Subcutaneous adipose tissue (tissue), 4 donors: Measurements from ENCODE around the gene AKAP17A. TPM values are rescaled to one million over a fixed set of nuclear protein-coding genes. Genes with fewer than 3 reads are reported as not detected.

ENCODE experiments used
- total RNA-seq, 4 donors: library from RNA; depleted of rRNA; stranded (reverse); fragments of >200 nt; gene quantifications; one replicate each; pipeline ENCODE4 v1.1.0, GENCODE V29; 2016
- TF ChIP-seq, protein P1 (sequence below): fragments of 450-650 bp; IDR thresholded peaks from one replicate; pipeline ENCODE4 v1.5.1; 2016; ENCODE audit warnings: low read depth, mild to moderate bottlenecking, control low read depth, antibody characterized with exemption, moderate library complexity

Gene AKAP17A
- total RNA-seq, 4 donors from 2014 or later, result 16.1 to 49.4 (median 30.6) TPM

GRCh38 chrX:1591863-1592469, 562 bp downstream of the AKAP17A start:
- TF ChIP-seq, protein P1, sequence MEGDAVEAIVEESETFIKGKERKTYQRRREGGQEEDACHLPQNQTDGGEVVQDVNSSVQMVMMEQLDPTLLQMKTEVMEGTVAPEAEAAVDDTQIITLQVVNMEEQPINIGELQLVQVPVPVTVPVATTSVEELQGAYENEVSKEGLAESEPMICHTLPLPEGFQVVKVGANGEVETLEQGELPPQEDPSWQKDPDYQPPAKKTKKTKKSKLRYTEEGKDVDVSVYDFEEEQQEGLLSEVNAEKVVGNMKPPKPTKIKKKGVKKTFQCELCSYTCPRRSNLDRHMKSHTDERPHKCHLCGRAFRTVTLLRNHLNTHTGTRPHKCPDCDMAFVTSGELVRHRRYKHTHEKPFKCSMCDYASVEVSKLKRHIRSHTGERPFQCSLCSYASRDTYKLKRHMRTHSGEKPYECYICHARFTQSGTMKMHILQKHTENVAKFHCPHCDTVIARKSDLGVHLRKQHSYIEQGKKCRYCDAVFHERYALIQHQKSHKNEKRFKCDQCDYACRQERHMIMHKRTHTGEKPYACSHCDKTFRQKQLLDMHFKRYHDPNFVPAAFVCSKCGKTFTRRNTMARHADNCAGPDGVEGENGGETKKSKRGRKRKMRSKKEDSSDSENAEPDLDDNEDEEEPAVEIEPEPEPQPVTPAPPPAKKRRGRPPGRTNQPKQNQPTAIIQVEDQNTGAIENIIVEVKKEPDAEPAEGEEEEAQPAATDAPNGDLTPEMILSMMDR, result no peak

GRCh38 chrX:1592470-1593142, 1.2 kb downstream of the AKAP17A start:
- TF ChIP-seq, protein P1, result no peak

DNA sequence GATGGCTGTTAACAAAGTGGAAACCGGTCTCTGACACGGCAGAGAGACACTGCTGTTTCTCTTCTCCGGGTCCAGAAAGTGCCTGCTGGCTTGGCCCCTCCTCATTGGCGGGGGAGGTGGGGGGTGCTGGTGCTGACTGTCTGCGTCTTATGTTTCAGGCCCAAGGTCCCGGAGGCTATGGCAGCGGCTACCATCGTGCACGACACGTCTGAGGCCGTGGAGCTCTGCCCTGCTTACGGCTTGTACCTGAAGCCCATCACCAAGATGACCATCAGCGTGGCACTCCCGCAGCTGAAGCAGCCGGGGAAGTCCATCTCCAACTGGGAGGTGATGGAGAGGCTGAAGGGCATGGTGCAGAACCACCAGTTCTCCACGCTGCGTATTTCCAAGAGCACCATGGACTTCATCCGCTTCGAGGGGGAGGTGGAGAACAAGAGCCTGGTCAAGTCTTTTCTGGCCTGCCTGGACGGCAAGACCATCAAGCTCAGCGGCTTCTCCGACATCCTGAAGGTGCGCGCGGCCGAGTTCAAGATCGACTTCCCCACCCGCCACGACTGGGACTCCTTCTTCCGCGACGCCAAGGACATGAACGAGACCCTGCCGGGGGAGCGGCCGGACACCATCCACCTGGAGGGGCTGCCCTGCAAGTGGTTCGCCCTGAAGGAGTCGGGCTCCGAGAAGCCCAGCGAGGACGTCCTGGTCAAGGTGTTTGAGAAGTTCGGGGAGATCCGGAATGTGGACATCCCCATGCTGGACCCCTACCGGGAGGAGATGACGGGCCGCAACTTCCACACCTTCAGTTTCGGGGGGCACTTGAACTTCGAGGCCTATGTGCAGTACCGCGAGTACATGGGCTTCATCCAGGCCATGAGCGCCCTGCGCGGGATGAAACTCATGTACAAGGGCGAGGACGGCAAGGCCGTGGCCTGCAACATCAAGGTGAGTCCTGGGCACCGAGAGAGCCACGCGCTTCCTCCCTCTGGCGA, 2.2 kb downstream of the AKAP17A start:
- TF ChIP-seq, protein P1, result no peak

DNA sequence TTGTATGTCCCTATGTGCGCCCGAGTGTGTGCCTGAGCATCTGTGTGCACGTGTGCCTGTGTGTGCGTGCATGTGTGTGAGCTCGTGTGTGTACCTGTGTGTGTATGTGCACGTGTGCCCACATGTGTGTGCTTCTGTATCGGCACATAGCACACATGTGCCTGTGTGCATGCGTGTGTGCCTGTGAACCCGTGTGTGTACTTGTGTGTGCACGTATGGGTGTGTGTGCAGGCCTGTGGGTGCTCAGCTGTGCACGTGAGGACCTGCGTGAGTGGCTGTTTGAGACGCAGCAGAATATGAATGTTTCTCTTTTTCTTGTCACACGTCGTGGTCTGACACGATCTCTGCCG, 4.3 kb downstream of the AKAP17A start:
- TF ChIP-seq, protein P1, result no peak

DNA sequence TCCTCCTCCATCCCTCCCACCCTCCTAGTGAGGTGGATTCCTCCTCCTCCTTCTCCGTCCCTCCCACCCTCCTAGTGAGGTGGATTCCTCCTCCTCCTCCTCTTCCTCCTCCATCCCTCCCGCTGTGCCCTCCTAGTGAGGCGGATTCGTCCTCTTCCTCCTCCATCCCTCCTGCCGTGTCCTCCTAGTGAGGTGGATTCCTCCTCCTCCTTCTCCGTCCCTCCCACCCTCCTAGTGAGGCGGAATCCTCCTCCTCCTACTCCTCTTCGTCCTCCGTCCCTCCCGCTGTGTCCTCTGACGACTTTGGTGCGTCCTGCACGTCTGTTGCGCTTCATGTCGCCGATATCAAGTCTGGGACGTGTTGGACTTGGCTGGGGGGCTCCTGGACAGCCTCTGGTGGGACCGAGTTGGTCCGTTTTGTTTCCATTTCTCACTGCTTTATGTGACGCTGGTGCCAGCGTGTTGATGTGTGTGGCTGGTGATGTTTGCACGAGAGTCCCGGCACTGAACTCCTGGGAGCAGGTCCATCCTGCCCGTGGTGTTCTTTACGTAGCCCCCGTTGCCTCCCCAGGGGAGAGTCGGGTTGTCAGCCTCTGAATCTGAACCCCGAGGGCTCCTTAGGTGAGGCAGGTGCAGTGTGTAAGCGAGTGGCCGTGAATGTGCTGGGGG, 5.4 kb downstream of the AKAP17A start:
- TF ChIP-seq, protein P1, result no peak

GRCh38 chrX:1597345-1598020, 6.1 kb downstream of the AKAP17A start:
- TF ChIP-seq, protein P1, result no peak
